HepG2 (cell line): ENCODE results near the gene ZFP36. TPM values are rescaled to one million over a fixed set of nuclear protein-coding genes. Genes with fewer than 3 reads are reported as not detected.

Source experiments
- ATAC-seq: fragments of 200-7000 bp; cut with Tn5 transposase; 3 replicates; pipeline ENCODE4 v1.9.1; 2020; ENCODE audit warnings: mild to moderate bottlenecking, moderate library complexity
- BruUV-seq: library from RNA; stranded (reverse); fragments of 400-500 nt; replicated peaks from 2 replicates; lab custom pipeline; 2021; lab: Mats Ljungman, UMichigan
- CTCF ChIA-PET: fragments of 300-600 bp; formaldehyde crosslinking; extraction: SDS; loops from one replicate; lab custom pipeline; 2021; ENCODE audit warnings: low total read pairs, inconsistent platforms, low intra/inter-chr PET ratio; lab: Yijun Ruan, JAX
- POLR2A ChIA-PET: fragments of 350-600 bp; sonication (Branson Sonifier 250); formaldehyde crosslinking; loops from one replicate; lab custom pipeline; 2020; ENCODE audit warnings: antibody characterized with exemption, inconsistent platforms; lab: Yijun Ruan, JAX
- DNase-seq: peaks from one replicate; pipeline ENCODE4 v3.0.0-alpha.2; 2015; ENCODE audit warnings: low spot score
- FAIRE-seq: peaks from 3 replicates; lab custom pipeline; 2011; peaks lifted over from hg19 to GRCh38; lab: Jason Lieb, UNC
- H2AFZ ChIP-seq: one replicate; pipeline ENCODE4 v1.6.1; 2011; ENCODE audit warnings: low read length, inconsistent platforms
- H3K27ac ChIP-seq: fragments of 300-600 bp; 3 replicates; pipeline ENCODE4 v1.8.0; 2011; ENCODE audit warnings: mixed run types, mild to moderate bottlenecking, mixed read lengths, low read length, inconsistent platforms; ENCODE audit not compliant: insufficient read depth; ENCODE audit errors: extremely low read length
- H3K27me3 ChIP-seq, 2 experiments: fragments of 200-600 bp in 1 of 2; 2 replicates in 1 of 2; 3 replicates in 1 of 2; pipeline versions ENCODE4 v1.6.0 to v1.8.0; 2011; ENCODE audit warnings: low read length in 2 of 2, mild to moderate bottlenecking in 2 of 2, moderate library complexity in 2 of 2, inconsistent platforms in 1 of 2; ENCODE audit not compliant: insufficient read depth in 2 of 2, control insufficient read depth in 1 of 2
- H3K36me3 ChIP-seq, 2 experiments: fragments of 200-600 bp in 1 of 2; replicated peaks in 1 of 2; 2 replicates in 1 of 2; 3 replicates in 1 of 2; pipeline versions ENCODE4 v1.5.1 to v1.8.0; 2011; ENCODE audit warnings: low read length in 2 of 2, inconsistent platforms in 1 of 2; ENCODE audit not compliant: insufficient read depth in 2 of 2, control insufficient read depth in 1 of 2
- H3K4me1 ChIP-seq: 2 replicates; pipeline ENCODE4 v1.5.1; 2012; ENCODE audit warnings: low read length, inconsistent platforms; ENCODE audit not compliant: insufficient read depth
- H3K4me2 ChIP-seq: 2 replicates; pipeline ENCODE4 v1.6.0; 2011; ENCODE audit warnings: low read depth, low read length, inconsistent platforms
- H3K4me3 ChIP-seq, 3 experiments: fragments of 200-600 bp in 1 of 3; sonication (generic), shearing (Covaris generic) in 1 of 3; replicated peaks in 1 of 3; 2 replicates each; pipeline ENCODE4 v1.5.1; 2011 to 2016; ENCODE audit warnings: low read length in 3 of 3, inconsistent platforms in 2 of 3, low read depth in 2 of 3, mild to moderate bottlenecking in 2 of 3, control low read depth in 1 of 3, mixed read lengths in 1 of 3; ENCODE audit not compliant: insufficient read depth in 1 of 3
- H3K79me2 ChIP-seq: one replicate; pipeline ENCODE4 v1.6.1; 2011; ENCODE audit warnings: low read length, inconsistent platforms; ENCODE audit not compliant: insufficient read depth
- H3K9ac ChIP-seq: 2 replicates; pipeline ENCODE4 v1.6.0; 2011; ENCODE audit warnings: mild to moderate bottlenecking, low read depth, low read length, inconsistent platforms; ENCODE audit not compliant: insufficient read depth
- H3K9me3 ChIP-seq: 2 replicates; pipeline ENCODE4 v1.5.1; 2012; ENCODE audit warnings: mild to moderate bottlenecking, low read length
- H4K20me1 ChIP-seq: 2 replicates; pipeline ENCODE4 v1.6.0; 2011; ENCODE audit warnings: inconsistent platforms, mild to moderate bottlenecking, low read length, moderate library complexity; ENCODE audit not compliant: insufficient read depth
- DNMT1 ChIP-seq: sonication (generic); formaldehyde crosslinking; IDR thresholded peaks from 2 replicates; pipeline ENCODE4 v1.5.1; 2020; ENCODE audit warnings: mild to moderate bottlenecking, missing genetic modification reagents
- HIVEP1 ChIP-seq: sonication (generic); formaldehyde crosslinking; IDR thresholded peaks from 2 replicates; pipeline ENCODE4 v1.4.0; 2020; ENCODE audit warnings: mild to moderate bottlenecking, missing genetic modification reagents
- RFXANK ChIP-seq: IDR thresholded peaks from 2 replicates; pipeline ENCODE4 v1.6.1; 2016
- in situ Hi-C: cut with HindIII; loops from 2 replicates; pipeline ENCODE4 v1.10.0; 2017; ENCODE audit warnings: low pct_unique_long_range_greater_than_20kb; ENCODE audit not compliant: extremely low pct_ligation_motif_present
- intact Hi-C: fragments of 100-400 bp; cut with micrococcal nuclease; formaldehyde crosslinking; loops from one replicate; pipeline ENCODE4 v1.10.0; 2022; ENCODE audit not compliant: unreplicated experiment
- polyA plus RNA-seq, 8 experiments: library from polyadenylated mRNA; depleted of rRNA in 3 of 8; stranded (reverse) in 7 of 8; unstranded in 1 of 8; fragments of >200 nt; fragmentation: Illumina TruSeq in 4 of 8; extraction: Trizol in 4 of 8; gene quantifications; 2 replicates each; pipeline versions ENCODE4 v1.2.1 to v1.2.3, GENCODE V29; 2011 to 2016; ENCODE audit warnings: low read depth in 4 of 8, missing spikeins in 1 of 8, mixed read lengths in 1 of 8; ENCODE audit not compliant: insufficient read depth in 1 of 8
- total RNA-seq, 5 experiments: library from RNA; depleted of rRNA; stranded (reverse); fragments of >200 nt; fragmentation: Illumina TruSeq; extraction: Trizol; gene quantifications; 2 replicates each; pipeline ENCODE4 v1.2.3, GENCODE V29; 2016; ENCODE audit warnings: low read depth in 1 of 5
- TF ChIP-seq, protein P1 (sequence below): sonication (generic); formaldehyde crosslinking; IDR thresholded peaks from 2 replicates; pipeline ENCODE4 v1.5.0; 2020; ENCODE audit warnings: mild to moderate bottlenecking, missing genetic modification reagents, borderline replicate concordance
- TF ChIP-seq, protein P2 (sequence below): sonication (generic); formaldehyde crosslinking; IDR thresholded peaks from 2 replicates; pipeline ENCODE4 v1.4.0; 2020; ENCODE audit warnings: low read depth, missing genetic modification reagents

ZFP36 gene
- total and polyA plus RNA-seq, 2 of the 13 experiments (the other 11 are each of a cell fraction or from before 2014, with no cell fraction given): 1.4 to 1.7 TPM

DNA sequence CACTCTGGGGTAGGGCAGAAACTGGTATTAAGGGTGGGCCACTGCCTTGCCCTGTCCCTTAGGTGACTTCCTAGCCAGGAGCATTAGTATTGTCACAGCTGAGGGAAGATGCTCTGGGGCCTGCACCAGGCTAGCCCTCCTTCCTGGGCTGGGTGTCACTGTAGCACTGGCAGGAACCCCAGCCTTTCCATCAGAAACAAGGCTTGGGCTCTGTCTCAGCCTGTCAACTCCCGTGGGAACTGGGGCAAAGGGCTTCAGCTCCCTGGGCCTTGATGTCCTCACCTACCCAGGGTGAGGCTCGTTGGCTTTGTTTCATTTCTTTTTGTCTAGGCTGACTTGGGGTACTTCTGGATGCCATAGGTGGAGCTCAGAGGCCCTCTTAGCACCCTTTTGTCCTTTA, 33.7 kb upstream of the ZFP36 start (continued):
- no peak for TF ChIP-seq HIVEP1 (CRISPR knock-in tag)

DNA sequence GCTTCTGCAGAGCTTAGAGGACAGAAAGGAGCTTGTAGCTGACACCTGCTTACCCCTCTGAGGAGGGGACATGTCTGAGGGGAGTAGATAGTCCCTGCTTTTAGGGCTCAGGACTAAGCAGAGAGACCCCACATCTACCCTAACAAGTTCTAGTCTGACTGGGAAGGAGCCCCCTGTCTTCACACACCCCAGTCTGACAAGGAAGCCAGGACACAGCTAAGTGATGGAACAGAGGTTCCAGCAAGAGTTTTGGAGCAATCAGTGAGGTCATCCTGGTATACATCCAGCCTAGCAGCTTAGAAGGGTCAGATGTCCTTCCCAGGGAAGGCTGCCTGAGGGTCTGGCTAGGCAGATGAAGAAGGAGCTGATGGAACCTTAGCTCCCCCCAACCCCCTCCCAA, 30.7 kb upstream of the ZFP36 start:
- intact Hi-C loops (no loop called here), in situ Hi-C loops (no loop called here)
- Histone ChIP-seq H3K27ac (no peak overlapping the region), H3K4me2 (no peak overlapping the region), H4K20me1 (no peaks in the 10 kb centered on the region), H3K27me3 (no peaks in the 10 kb centered on the region), H3K9me3 (no peaks in the 10 kb centered on the region), H3K36me3 (peaks cover 40 to 90% of the 10 kb centered on the region in 2 experiments), H3K79me2 (no peaks in the 10 kb centered on the region), H3K4me1 (peaks cover 19% of the 10 kb centered on the region), H2AFZ (no peak overlapping the region), H3K4me3 (no peak overlapping the region), H3K9ac (no peak overlapping the region)
- BruUV-seq: no TSS peak
- ChIA-PET CTCF (no interaction called here), POLR2A (no interaction called here)
- ATAC-seq (no peak), DNase-seq (no peak), FAIRE-seq (no peak)
- TF ChIP-seq, protein P1, sequence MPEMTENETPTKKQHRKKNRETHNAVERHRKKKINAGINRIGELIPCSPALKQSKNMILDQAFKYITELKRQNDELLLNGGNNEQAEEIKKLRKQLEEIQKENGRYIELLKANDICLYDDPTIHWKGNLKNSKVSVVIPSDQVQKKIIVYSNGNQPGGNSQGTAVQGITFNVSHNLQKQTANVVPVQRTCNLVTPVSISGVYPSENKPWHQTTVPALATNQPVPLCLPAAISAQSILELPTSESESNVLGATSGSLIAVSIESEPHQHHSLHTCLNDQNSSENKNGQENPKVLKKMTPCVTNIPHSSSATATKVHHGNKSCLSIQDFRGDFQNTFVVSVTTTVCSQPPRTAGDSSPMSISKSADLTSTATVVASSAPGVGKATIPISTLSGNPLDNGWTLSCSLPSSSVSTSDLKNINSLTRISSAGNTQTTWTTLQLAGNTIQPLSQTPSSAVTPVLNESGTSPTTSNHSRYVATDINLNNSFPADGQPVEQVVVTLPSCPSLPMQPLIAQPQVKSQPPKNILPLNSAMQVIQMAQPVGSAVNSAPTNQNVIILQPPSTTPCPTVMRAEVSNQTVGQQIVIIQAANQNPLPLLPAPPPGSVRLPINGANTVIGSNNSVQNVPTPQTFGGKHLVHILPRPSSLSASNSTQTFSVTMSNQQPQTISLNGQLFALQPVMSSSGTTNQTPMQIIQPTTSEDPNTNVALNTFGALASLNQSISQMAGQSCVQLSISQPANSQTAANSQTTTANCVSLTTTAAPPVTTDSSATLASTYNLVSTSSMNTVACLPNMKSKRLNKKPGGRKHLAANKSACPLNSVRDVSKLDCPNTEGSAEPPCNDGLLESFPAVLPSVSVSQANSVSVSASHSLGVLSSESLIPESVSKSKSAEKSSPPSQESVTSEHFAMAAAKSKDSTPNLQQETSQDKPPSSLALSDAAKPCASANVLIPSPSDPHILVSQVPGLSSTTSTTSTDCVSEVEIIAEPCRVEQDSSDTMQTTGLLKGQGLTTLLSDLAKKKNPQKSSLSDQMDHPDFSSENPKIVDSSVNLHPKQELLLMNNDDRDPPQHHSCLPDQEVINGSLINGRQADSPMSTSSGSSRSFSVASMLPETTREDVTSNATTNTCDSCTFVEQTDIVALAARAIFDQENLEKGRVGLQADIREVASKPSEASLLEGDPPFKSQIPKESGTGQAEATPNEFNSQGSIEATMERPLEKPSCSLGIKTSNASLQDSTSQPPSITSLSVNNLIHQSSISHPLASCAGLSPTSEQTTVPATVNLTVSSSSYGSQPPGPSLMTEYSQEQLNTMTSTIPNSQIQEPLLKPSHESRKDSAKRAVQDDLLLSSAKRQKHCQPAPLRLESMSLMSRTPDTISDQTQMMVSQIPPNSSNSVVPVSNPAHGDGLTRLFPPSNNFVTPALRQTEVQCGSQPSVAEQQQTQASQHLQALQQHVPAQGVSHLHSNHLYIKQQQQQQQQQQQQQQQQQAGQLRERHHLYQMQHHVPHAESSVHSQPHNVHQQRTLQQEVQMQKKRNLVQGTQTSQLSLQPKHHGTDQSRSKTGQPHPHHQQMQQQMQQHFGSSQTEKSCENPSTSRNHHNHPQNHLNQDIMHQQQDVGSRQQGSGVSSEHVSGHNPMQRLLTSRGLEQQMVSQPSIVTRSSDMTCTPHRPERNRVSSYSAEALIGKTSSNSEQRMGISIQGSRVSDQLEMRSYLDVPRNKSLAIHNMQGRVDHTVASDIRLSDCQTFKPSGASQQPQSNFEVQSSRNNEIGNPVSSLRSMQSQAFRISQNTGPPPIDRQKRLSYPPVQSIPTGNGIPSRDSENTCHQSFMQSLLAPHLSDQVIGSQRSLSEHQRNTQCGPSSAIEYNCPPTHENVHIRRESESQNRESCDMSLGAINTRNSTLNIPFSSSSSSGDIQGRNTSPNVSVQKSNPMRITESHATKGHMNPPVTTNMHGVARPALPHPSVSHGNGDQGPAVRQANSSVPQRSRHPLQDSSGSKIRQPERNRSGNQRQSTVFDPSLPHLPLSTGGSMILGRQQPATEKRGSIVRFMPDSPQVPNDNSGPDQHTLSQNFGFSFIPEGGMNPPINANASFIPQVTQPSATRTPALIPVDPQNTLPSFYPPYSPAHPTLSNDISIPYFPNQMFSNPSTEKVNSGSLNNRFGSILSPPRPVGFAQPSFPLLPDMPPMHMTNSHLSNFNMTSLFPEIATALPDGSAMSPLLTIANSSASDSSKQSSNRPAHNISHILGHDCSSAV: no peak
- TF ChIP-seq, protein P2, sequence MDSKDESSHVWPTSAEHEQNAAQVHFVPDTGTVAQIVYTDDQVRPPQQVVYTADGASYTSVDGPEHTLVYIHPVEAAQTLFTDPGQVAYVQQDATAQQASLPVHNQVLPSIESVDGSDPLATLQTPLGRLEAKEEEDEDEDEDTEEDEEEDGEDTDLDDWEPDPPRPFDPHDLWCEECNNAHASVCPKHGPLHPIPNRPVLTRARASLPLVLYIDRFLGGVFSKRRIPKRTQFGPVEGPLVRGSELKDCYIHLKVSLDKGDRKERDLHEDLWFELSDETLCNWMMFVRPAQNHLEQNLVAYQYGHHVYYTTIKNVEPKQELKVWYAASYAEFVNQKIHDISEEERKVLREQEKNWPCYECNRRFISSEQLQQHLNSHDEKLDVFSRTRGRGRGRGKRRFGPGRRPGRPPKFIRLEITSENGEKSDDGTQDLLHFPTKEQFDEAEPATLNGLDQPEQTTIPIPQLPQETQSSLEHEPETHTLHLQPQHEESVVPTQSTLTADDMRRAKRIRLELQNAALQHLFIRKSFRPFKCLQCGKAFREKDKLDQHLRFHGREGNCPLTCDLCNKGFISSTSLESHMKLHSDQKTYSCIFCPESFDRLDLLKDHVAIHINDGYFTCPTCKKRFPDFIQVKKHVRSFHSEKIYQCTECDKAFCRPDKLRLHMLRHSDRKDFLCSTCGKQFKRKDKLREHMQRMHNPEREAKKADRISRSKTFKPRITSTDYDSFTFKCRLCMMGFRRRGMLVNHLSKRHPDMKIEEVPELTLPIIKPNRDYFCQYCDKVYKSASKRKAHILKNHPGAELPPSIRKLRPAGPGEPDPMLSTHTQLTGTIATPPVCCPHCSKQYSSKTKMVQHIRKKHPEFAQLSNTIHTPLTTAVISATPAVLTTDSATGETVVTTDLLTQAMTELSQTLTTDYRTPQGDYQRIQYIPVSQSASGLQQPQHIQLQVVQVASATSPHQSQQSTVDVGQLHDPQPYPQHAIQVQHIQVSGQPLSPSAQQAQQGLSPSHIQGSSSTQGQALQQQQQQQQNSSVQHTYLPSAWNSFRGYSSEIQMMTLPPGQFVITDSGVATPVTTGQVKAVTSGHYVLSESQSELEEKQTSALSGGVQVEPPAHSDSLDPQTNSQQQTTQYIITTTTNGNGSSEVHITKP (CRISPR knock-in tag): no peak
- TF ChIP-seq RFXANK (CRISPR knock-in tag): no peak
- no peak for TF ChIP-seq DNMT1 (CRISPR knock-in tag)
